Upper lobe of left lung (tissue), 6 donors: ENCODE results near the gene SH2D3C. TPM values are rescaled to one million over a fixed set of nuclear protein-coding genes. Genes with fewer than 3 reads are reported as not detected.

Experiments used
- ATAC-seq, 2 donors: fragments of 200-7000 bp; cut with Tn5 transposase; one replicate each; pipeline ENCODE4 v1.9.1; 2022; ENCODE audit warnings: mild to moderate bottlenecking in 2 of 2, moderate library complexity in 2 of 2; ENCODE audit not compliant: low FRiP score in 2 of 2
- DNase-seq, 2 donors: peaks; one replicate each; pipeline ENCODE4 v3.0.0-alpha.2; 2019 to 2020
- H3K27ac ChIP-seq, 4 donors: fragments of 200-600 bp; sonication (generic); one replicate each; pipeline ENCODE4 v1.5.1; 2016 to 2019
- H3K27me3 ChIP-seq, 4 donors: fragments of 200-600 bp; sonication (generic); one replicate each; pipeline ENCODE4 v1.5.1; 2017 to 2019
- H3K36me3 ChIP-seq, 4 donors: fragments of 200-600 bp; sonication (generic); one replicate each; pipeline ENCODE4 v1.5.1; 2016 to 2019
- H3K4me1 ChIP-seq, 4 donors: fragments of 200-600 bp; sonication (generic); one replicate each; pipeline ENCODE4 v1.5.1; 2018 to 2019
- H3K4me3 ChIP-seq, 4 donors: fragments of 200-600 bp; sonication (generic); one replicate each; pipeline ENCODE4 v1.5.1; 2017 to 2019; ENCODE audit warnings: mild to moderate bottlenecking in 2 of 4, moderate library complexity in 1 of 4
- H3K9me3 ChIP-seq, 4 donors: fragments of 200-600 bp; sonication (generic); one replicate each; pipeline ENCODE4 v1.5.1; 2018 to 2019
- CTCF ChIP-seq, 6 experiments: fragments of 450-650 bp in 4 of 6; fragments of 200-600 bp in 2 of 6; sonication (generic) in 2 of 6; IDR thresholded peaks; one replicate each; pipeline ENCODE4 v1.5.1; 2016 to 2019; ENCODE audit warnings: antibody characterized with exemption in 6 of 6
- EP300 ChIP-seq, 4 donors: sonication (generic); formaldehyde crosslinking; IDR thresholded peaks; one replicate each; pipeline ENCODE4 v1.5.1; 2017; ENCODE audit warnings: antibody characterized with exemption in 4 of 4, control low read depth in 2 of 4
- POLR2A ChIP-seq, 4 donors: fragments of 450-650 bp; IDR thresholded peaks; one replicate each; pipeline ENCODE4 v1.5.1; 2016 to 2017; ENCODE audit warnings: antibody characterized with exemption in 4 of 4, mild to moderate bottlenecking in 2 of 4
- POLR2AphosphoS5 ChIP-seq, 2 donors: sonication (generic); formaldehyde crosslinking; IDR thresholded peaks; one replicate each; pipeline ENCODE4 v1.5.1; 2017; ENCODE audit warnings: antibody characterized with exemption in 2 of 2
- WGBS, 2 donors: methylation state at CpG; one replicate each; pipeline ENCODE4 v1.1.5; 2017 to 2018; 5-methylcytosine and 5-hydroxymethylcytosine counted together
- total RNA-seq, 6 donors: library from RNA; depleted of rRNA in 4 of 6; stranded (reverse); fragments of >200 nt in 4 of 6; gene quantifications; one replicate each; pipeline versions ENCODE4 v1.1.0 to v1.2.1, GENCODE V29; 2016 to 2021
- donor health status: DM: no; HTN: no; CAD: no; lungs with moderate emphysema.
- donor health status: DM: no; HTN: yes; CAD: no; lungs with severe emphysema.

SH2D3C gene
- total RNA-seq, 6 donors from 2014 or later = 17.5 to 90.4 (median 37.5) TPM

- TF ChIP-seq POLR2AphosphoS5 (IDR thresholded peaks at IDR 0.05) (no peak), POLR2A (IDR thresholded peaks at IDR 0.05) (no peak), CTCF (IDR thresholded peaks at IDR 0.05) (no peak), EP300 (IDR thresholded peaks at IDR 0.05) (no peak)
- Histone ChIP-seq H3K4me3 (no peak overlapping the region), H3K36me3 (peaks cover 0 to 5% (median 0%) of the 10 kb centered on the region in 4 donors), H3K27ac (no peak overlapping the region), H3K9me3 (no peaks in the 10 kb centered on the region), H3K4me1 (peaks cover 12 to 18% (median 15%) of the 10 kb centered on the region in 4 donors), H3K27me3 (no peaks in the 10 kb centered on the region)
- no peak for ATAC-seq
- 56 to 60% methylated on average over 8 to 9 of the region's 9 CpGs for WGBS, 2 donors
- DNase-seq = no peak
Measured at GRCh38 chr9:127711226-127711701, 67.2 kb downstream of the SH2D3C start.

GRCh38 chr9:127710204-127710783 lies 68.2 kb downstream of the SH2D3C start:
- H3K9me3 ChIP-seq = no peaks in the 10 kb centered on the region
- WGBS, 2 donors = 91 to 92% methylated on average over 9 to 10 of the region's 10 CpGs
- peaks cover 0 to 5% (median 0%) of the 10 kb centered on the region in 4 donors for H3K36me3 ChIP-seq
- no peak overlapping the region for H3K4me3 ChIP-seq
- no peaks in the 10 kb centered on the region for H3K27me3 ChIP-seq
- ATAC-seq (no peak), DNase-seq (no peak)
- H3K4me1 ChIP-seq = peaks cover 9 to 14% (median 10%) of the 10 kb centered on the region in 4 donors
- TF ChIP-seq POLR2AphosphoS5 (IDR thresholded peaks at IDR 0.05) (no peak), EP300 (IDR thresholded peaks at IDR 0.05) (no peak), POLR2A (IDR thresholded peaks at IDR 0.05) (no peak), CTCF (IDR thresholded peaks at IDR 0.05) (no peak)
- no peak overlapping the region for H3K27ac ChIP-seq

GRCh38 chr9:127708952-127709587 lies 69.4 kb downstream of the SH2D3C start:
- Histone ChIP-seq H3K27ac (no peak overlapping the region), H3K36me3 (peaks cover 0 to 5% (median 0%) of the 10 kb centered on the region in 4 donors), H3K4me3 (no peak overlapping the region), H3K27me3 (no peaks in the 10 kb centered on the region), H3K4me1 (peaks cover 0 to 3% (median 1%) of the 10 kb centered on the region in 4 donors), H3K9me3 (no peaks in the 10 kb centered on the region)
- DNase-seq (no peak), ATAC-seq (no peak)
- whole genome bisulfite sequencing, 2 donors = 89 to 96% methylated on average over 8 of the region's 8 CpGs
- TF ChIP-seq POLR2AphosphoS5 (IDR thresholded peaks at IDR 0.05) = no peak
- no peak for TF ChIP-seq EP300 (IDR thresholded peaks at IDR 0.05)
- TF ChIP-seq POLR2A (IDR thresholded peaks at IDR 0.05) = no peak

GRCh38 chr9:127707766-127708165 lies 70.7 kb downstream of the SH2D3C start:
- no peak for ATAC-seq
- H3K4me1 ChIP-seq = no peaks in the 10 kb centered on the region
- 66 to 68% methylated on average over 4 to 5 of the region's 5 CpGs for WGBS, 2 donors
- TF ChIP-seq POLR2A (IDR thresholded peaks at IDR 0.05) = no peak
- peak in 1 of 6 experiments; percentile 12 for TF ChIP-seq CTCF (IDR thresholded peaks at IDR 0.05)
- H3K27ac ChIP-seq = no peak overlapping the region
- no peaks in the 10 kb centered on the region for H3K9me3 ChIP-seq
- peaks cover 0 to 5% (median 0%) of the 10 kb centered on the region in 4 donors for H3K36me3 ChIP-seq
- no peaks in the 10 kb centered on the region for H3K27me3 ChIP-seq
- H3K4me3 ChIP-seq = no peak overlapping the region
- DNase-seq = no peak

- Histone ChIP-seq H3K27me3 (no peaks in the 10 kb centered on the region), H3K9me3 (no peaks in the 10 kb centered on the region), H3K27ac (no peak within 1 kb of the TSS), H3K4me3 (peak within 1 kb of the TSS in 2 of 4 donors; percentile 6), H3K4me1 (no peaks in the 10 kb centered on the region), H3K36me3 (peaks cover 0 to 4% (median 0%) of the 10 kb centered on the region in 4 donors)
- WGBS, 2 donors = 65 to 73% methylated on average over 8 to 11 of the region's 11 CpGs
- TF ChIP-seq POLR2A (IDR thresholded peaks at IDR 0.05) (no peak), POLR2AphosphoS5 (IDR thresholded peaks at IDR 0.05) (no peak), CTCF (IDR thresholded peaks at IDR 0.05) (no peak), EP300 (IDR thresholded peaks at IDR 0.05) (no peak)
- ATAC-seq (no peak), DNase-seq (no peak)
Measured at GRCh38 chr9:127706836-127707241, 71.6 kb downstream of the SH2D3C start, which contains the start of gene CFAP157. Gene CFAP157 (plus strand): TSS chr9:127706988. CDS start chr9:127707032, 44 bp downstream.
